ENCODE results near the gene RABGAP1L. TPM values are rescaled to one million over a fixed set of nuclear protein-coding genes. Genes with fewer than 3 reads are reported as not detected.

Gene RABGAP1L
- total and polyA plus RNA-seq, 2 of the 4 experiments (the other 2 are of a cell fraction) = 7.9 to 26.7 TPM

DNA sequence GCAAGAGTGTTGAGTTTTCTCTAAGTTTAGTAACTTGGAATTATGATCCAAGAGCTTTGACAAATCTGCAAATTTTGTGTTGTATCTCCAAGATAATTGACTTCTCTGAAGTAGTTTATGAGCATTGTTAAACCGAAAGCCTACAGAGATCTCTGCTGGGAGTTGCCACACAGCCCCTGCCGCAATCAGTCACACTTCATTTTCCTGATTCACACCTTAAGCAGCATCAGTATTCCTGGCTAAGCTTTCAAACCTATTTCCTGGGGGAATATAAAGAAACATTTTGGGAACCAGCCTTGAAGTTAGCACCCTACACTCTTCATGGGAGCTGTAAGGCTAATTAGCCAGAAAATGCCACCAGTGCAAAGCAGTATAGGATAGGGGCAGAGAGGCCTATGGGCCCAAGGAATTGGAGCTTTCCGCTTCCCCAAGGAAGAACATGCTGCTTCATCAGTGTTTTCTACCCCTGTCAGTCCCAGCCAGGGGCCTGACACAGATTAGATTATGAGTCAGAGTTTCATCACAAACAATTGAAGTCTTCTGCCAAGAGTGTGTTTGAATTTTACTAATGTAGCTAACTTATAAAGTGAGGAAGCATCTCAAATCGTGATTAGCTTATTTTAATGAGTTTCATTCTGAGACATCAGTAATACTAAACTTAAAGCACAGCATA lies 817.3 kb downstream of the RABGAP1L start:
- in situ Hi-C loops (cut with MboI; ENCODE audit: low sequenced_read_pairs) = loop anchor here (25.0 kb wide), 1 partner anchor 714 kb away; no protein-coding TSS in a partner anchor

More for the DNA sequence above, 817.3 kb downstream of the RABGAP1L start:
- Histone ChIP-seq H2AK9ac (replicated peaks; ENCODE audit: low read depth, low read length, poor library complexity) (no peak overlapping the region), H3K9me3 (ENCODE audit: control insufficient read depth, insufficient read depth, low read length) (no peaks in the 10 kb centered on the region), H3K79me1 (ENCODE audit: low read depth in 1 of 2, low read length in 2 of 2) (no peaks in the 10 kb centered on the region), H2AK5ac (ENCODE audit: low read depth, low read length) (no peak overlapping the region), H2BK5ac (ENCODE audit: low read depth, low read length, poor library complexity, severe bottlenecking) (no peak overlapping the region), H3K18ac (ENCODE audit: low read depth, low read length) (no peak overlapping the region), H4K5ac (ENCODE audit: low read depth, low read length) (no peak overlapping the region), H3K9ac (ENCODE audit: low read depth, low read length) (no peak overlapping the region), H3K14ac (replicated peaks; ENCODE audit: low read depth, low read length) (no peak overlapping the region), H3K23ac (ENCODE audit: low read depth, low read length) (no peak overlapping the region), H4K91ac (ENCODE audit: insufficient read depth, low read depth, low read length) (no peak overlapping the region), H2BK15ac (ENCODE audit: low read depth, low read length) (no peak overlapping the region), H3K27me3 (ENCODE audit: control insufficient read depth, insufficient read depth, low read length) (no peaks in the 10 kb centered on the region), H4K20me1 (ENCODE audit: insufficient read depth, low read length) (no peaks in the 10 kb centered on the region), H3K56ac (ENCODE audit: extremely low read depth, insufficient read depth, low read length) (no peak overlapping the region), H3K4me2 (ENCODE audit: low read depth, low read length) (no peak overlapping the region), H2BK20ac (ENCODE audit: low read depth, low read length) (no peak overlapping the region), H4K8ac (ENCODE audit: low read depth in 2 of 2, low read length in 2 of 2) (no peak overlapping the region), H2AFZ (replicated peaks; ENCODE audit: low read length, poor library complexity) (no peak overlapping the region), H3K9me1 (ENCODE audit: insufficient read depth, low read length) (no peaks in the 10 kb centered on the region), H3K4me1 (ENCODE audit: control insufficient read depth, insufficient read depth, low read length) (peaks cover 2% of the 10 kb centered on the region; the same call in 1 of the 2 replicates), H3K27ac (ENCODE audit: insufficient read depth, low read length) (no peak overlapping the region), H2BK120ac (ENCODE audit: low read depth, low read length) (no peak overlapping the region), H3K4ac (ENCODE audit: low read depth, low read length) (no peak overlapping the region), H3K36me3 (ENCODE audit: control insufficient read depth, insufficient read depth, low read length) (no peaks in the 10 kb centered on the region), H3K4me3 (ENCODE audit: insufficient read depth, low read depth, low read length) (no peak overlapping the region)
- no TSS peak for BruUV-seq (replicated peaks)
- DNase-seq = peak; percentile 64
- ChIA-PET CTCF (interaction anchor here (0.5 to 1.9 kb wide), 2 partner anchors 9 to 10 kb away, joined by 3 to 5 read pairs; no protein-coding TSS in a partner anchor), POLR2A (ENCODE audit: unreplicated experiment) (no interaction called here)
- TF ChIP-seq BHLHE40 (IDR thresholded peaks at IDR 0.05; ENCODE audit: low read depth, low read length) (no peak), CEBPB (IDR thresholded peaks at IDR 0.05; ENCODE audit: low read depth, low read length) (0 out of 2 replicates have a peak, but pooled peaks have one; percentile 19)
- dilution Hi-C loops (cut with HindIII; ENCODE audit: low sequenced_read_pairs, unreplicated experiment) (no loop called here), intact Hi-C loops (cut with micrococcal nuclease) (no loop called here)
- peak; percentile 51; the same call in 1 of the 2 replicates for ATAC-seq (ENCODE audit: low read depth)
- WGBS, 2 experiments (ENCODE audit: extremely low coverage in 2 of 2, insufficient read length in 1 of 2) = no CpG with 5 or more reads among the region's 4 CpGs
